Mesendoderm (in vitro differentiated cells): ENCODE measurements around the gene MSGN1.

Source experiments
- DNase-seq: peaks from one replicate; pipeline ENCODE4 v3.0.0; 2013
- H2AK5ac ChIP-seq: 2 replicates; pipeline ENCODE4 v1.6.1; 2013; ENCODE audit warnings: low read length, inconsistent platforms
- H2BK120ac ChIP-seq: 2 replicates; pipeline ENCODE4 v1.6.1; 2013; ENCODE audit warnings: low read depth, mild to moderate bottlenecking, low read length, moderate library complexity, mixed read lengths
- H2BK15ac ChIP-seq: replicated peaks from 2 replicates; pipeline ENCODE4 v1.6.1; 2013; ENCODE audit warnings: low read depth, mild to moderate bottlenecking, moderate library complexity
- H2BK5ac ChIP-seq: 2 replicates; pipeline ENCODE4 v1.6.1; 2013; ENCODE audit warnings: low read length, inconsistent platforms
- H3K18ac ChIP-seq: 2 replicates; pipeline ENCODE4 v1.6.1; 2013; ENCODE audit warnings: mild to moderate bottlenecking, low read length, mixed read lengths
- H3K23ac ChIP-seq: one replicate; pipeline ENCODE4 v1.6.1; 2013; ENCODE audit warnings: low read length
- H3K27ac ChIP-seq: 2 replicates; pipeline ENCODE4 v1.5.1; 2013; ENCODE audit warnings: low read depth, mild to moderate bottlenecking, inconsistent platforms, low read length, moderate library complexity
- H3K27me3 ChIP-seq: 2 replicates; pipeline ENCODE4 v1.6.1; 2013; ENCODE audit warnings: low read length, control low read depth, mild to moderate bottlenecking, inconsistent platforms; ENCODE audit not compliant: insufficient read depth, poor library complexity
- H3K36me3 ChIP-seq: 2 replicates; pipeline ENCODE4 v1.6.1; 2013; ENCODE audit warnings: low read length, inconsistent platforms; ENCODE audit not compliant: control insufficient read depth, insufficient read depth
- H3K4ac ChIP-seq: one replicate; pipeline ENCODE4 v1.6.1; 2013; ENCODE audit warnings: low read depth, mild to moderate bottlenecking, low read length, moderate library complexity
- H3K4me1 ChIP-seq: 2 replicates; pipeline ENCODE4 v1.6.1; 2013; ENCODE audit warnings: low read depth, low read length, inconsistent platforms; ENCODE audit not compliant: control insufficient read depth
- H3K4me2 ChIP-seq: 2 replicates; pipeline ENCODE4 v1.6.1; 2013; ENCODE audit warnings: low read length
- H3K4me3 ChIP-seq: 2 replicates; pipeline ENCODE4 v1.5.1; 2013; ENCODE audit warnings: mild to moderate bottlenecking, low read length
- H3K56ac ChIP-seq: one replicate; pipeline ENCODE4 v1.6.1; 2013; ENCODE audit warnings: low read length
- H3K79me1 ChIP-seq: 2 replicates; pipeline ENCODE4 v1.6.1; 2013; ENCODE audit warnings: low read length, inconsistent platforms
- H3K79me2 ChIP-seq: 2 replicates; pipeline ENCODE4 v1.6.1; 2013; ENCODE audit warnings: mild to moderate bottlenecking, low read length; ENCODE audit not compliant: control insufficient read depth, insufficient read depth
- H3K9ac ChIP-seq: 2 replicates; pipeline ENCODE4 v1.6.1; 2013; ENCODE audit warnings: low read length, inconsistent platforms
- H4K5ac ChIP-seq: one replicate; pipeline ENCODE4 v1.6.1; 2013; ENCODE audit warnings: low read length
- H4K8ac ChIP-seq: one replicate; pipeline ENCODE4 v1.6.1; 2013; ENCODE audit warnings: low read depth, mild to moderate bottlenecking, control low read depth, low read length, moderate library complexity
- WGBS: extraction: QIAGEN DNeasy Blood & Tissue Kit; methylation state at CpG from one replicate; pipeline ENCODE4 v1.1.7; 2013; ENCODE audit warnings: low lambda C conversion rate, missing lambda C conversion rate; ENCODE audit not compliant: insufficient coverage; ENCODE audit errors: extremely low coverage; 5-methylcytosine and 5-hydroxymethylcytosine counted together

Gene MSGN1

GRCh38 chr2:17781482-17781881, 34.8 kb upstream of the MSGN1 start:
- H3K4me2 ChIP-seq: no peak overlapping the region

GRCh38 chr2:17786727-17787126, 29.5 kb upstream of the MSGN1 start:
- DNase-seq: no peak
- H2BK5ac ChIP-seq: no peak overlapping the region
- no peaks in the 10 kb centered on the region for H3K36me3 ChIP-seq
- no peak overlapping the region for H3K4me2 ChIP-seq
- H2BK120ac ChIP-seq: no peak overlapping the region
- H3K23ac ChIP-seq: no peak overlapping the region
- no peak overlapping the region for H3K56ac ChIP-seq
- H3K4ac ChIP-seq: no peak overlapping the region
- WGBS: no CpG with 5 or more reads among the region's 3 CpGs
- H4K8ac ChIP-seq: no peak overlapping the region
- H3K4me3 ChIP-seq: no peak overlapping the region
- no peaks in the 10 kb centered on the region for H3K79me2 ChIP-seq
- H3K27me3 ChIP-seq: no peaks in the 10 kb centered on the region
- H4K5ac ChIP-seq: no peak overlapping the region
- no peak overlapping the region for H3K18ac ChIP-seq
- no peak overlapping the region for H3K9ac ChIP-seq
- no peaks in the 10 kb centered on the region for H3K79me1 ChIP-seq
- no peak overlapping the region for H2AK5ac ChIP-seq
- no peak overlapping the region for H2BK15ac ChIP-seq
- peaks cover 6% of the 10 kb centered on the region for H3K4me1 ChIP-seq
- H3K27ac ChIP-seq: no peak overlapping the region

More at GRCh38 chr2:17781482-17781881, 34.8 kb upstream of the MSGN1 start:
- no peaks in the 10 kb centered on the region for H3K27me3 ChIP-seq
- no peak overlapping the region for H3K56ac ChIP-seq
- H3K9ac ChIP-seq: no peak overlapping the region
- no CpG with 5 or more reads among the region's 1 CpG for WGBS
- no peak overlapping the region for H3K18ac ChIP-seq
- no peaks in the 10 kb centered on the region for H3K4me1 ChIP-seq
- H2BK120ac ChIP-seq: no peak overlapping the region
- no peak overlapping the region for H3K23ac ChIP-seq
- no peaks in the 10 kb centered on the region for H3K36me3 ChIP-seq
- H2AK5ac ChIP-seq: no peak overlapping the region
- H3K79me2 ChIP-seq: no peaks in the 10 kb centered on the region
- H2BK15ac ChIP-seq: no peak overlapping the region
- H3K4ac ChIP-seq: no peak overlapping the region
- no peak for DNase-seq
- H3K79me1 ChIP-seq: no peaks in the 10 kb centered on the region
- no peak overlapping the region for H4K8ac ChIP-seq
- no peak overlapping the region for H3K4me3 ChIP-seq
- H2BK5ac ChIP-seq: no peak overlapping the region
- no peak overlapping the region for H4K5ac ChIP-seq
- no peak overlapping the region for H3K27ac ChIP-seq

- Histone ChIP-seq H2AK5ac (no peak overlapping the region), H3K27me3 (no peaks in the 10 kb centered on the region), H3K79me2 (no peaks in the 10 kb centered on the region), H3K9ac (no peak overlapping the region), H2BK15ac (no peak overlapping the region), H3K27ac (no peak overlapping the region), H3K18ac (no peak overlapping the region), H2BK120ac (no peak overlapping the region), H3K4ac (no peak overlapping the region), H4K5ac (no peak overlapping the region), H2BK5ac (no peak overlapping the region), H3K4me1 (peaks cover 11% of the 10 kb centered on the region), H3K4me2 (no peak overlapping the region), H3K56ac (no peak overlapping the region), H4K8ac (no peak overlapping the region), H3K23ac (no peak overlapping the region), H3K4me3 (no peak overlapping the region), H3K79me1 (no peaks in the 10 kb centered on the region), H3K36me3 (no peaks in the 10 kb centered on the region)
- WGBS: no CpG with 5 or more reads among the region's 4 CpGs
- peak; percentile 32 for DNase-seq
These were observed 27.5 kb upstream of the MSGN1 start for GRCh38 chr2:17788773-17789172.

DNA sequence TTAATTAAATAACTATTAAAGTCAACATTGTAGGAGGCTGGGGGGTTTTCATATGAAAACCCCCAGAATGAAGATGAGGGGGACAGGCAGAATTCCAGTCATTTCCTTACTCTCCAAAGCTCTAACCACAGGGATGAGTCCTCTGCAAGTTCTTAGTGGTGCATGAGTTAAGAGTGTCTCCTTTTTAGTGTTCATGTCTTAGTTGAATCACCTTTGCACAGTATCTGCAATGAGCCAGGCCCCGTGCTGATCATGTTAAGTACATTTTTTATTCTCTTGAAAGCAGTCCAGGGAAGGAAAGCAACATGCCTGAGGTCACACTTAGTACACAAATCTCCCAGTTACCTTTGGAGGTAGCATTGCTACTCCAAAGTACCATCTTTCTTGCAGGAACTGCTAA, 25.7 kb upstream of the MSGN1 start:
- Histone ChIP-seq H3K27ac (no peak overlapping the region), H3K4ac (no peak overlapping the region), H3K36me3 (no peaks in the 10 kb centered on the region), H2AK5ac (no peak overlapping the region), H3K27me3 (no peaks in the 10 kb centered on the region), H3K4me2 (no peak overlapping the region), H4K8ac (no peak overlapping the region), H3K18ac (no peak overlapping the region), H3K4me3 (no peak overlapping the region), H3K23ac (no peak overlapping the region), H3K79me2 (no peaks in the 10 kb centered on the region), H2BK120ac (no peak overlapping the region), H3K9ac (no peak overlapping the region), H3K56ac (no peak overlapping the region), H2BK15ac (no peak overlapping the region), H4K5ac (no peak overlapping the region), H3K79me1 (no peaks in the 10 kb centered on the region), H3K4me1 (peaks cover 11% of the 10 kb centered on the region), H2BK5ac (no peak overlapping the region)
- no peak for DNase-seq
- WGBS: no CpG with 5 or more reads among the region's 1 CpG

DNA sequence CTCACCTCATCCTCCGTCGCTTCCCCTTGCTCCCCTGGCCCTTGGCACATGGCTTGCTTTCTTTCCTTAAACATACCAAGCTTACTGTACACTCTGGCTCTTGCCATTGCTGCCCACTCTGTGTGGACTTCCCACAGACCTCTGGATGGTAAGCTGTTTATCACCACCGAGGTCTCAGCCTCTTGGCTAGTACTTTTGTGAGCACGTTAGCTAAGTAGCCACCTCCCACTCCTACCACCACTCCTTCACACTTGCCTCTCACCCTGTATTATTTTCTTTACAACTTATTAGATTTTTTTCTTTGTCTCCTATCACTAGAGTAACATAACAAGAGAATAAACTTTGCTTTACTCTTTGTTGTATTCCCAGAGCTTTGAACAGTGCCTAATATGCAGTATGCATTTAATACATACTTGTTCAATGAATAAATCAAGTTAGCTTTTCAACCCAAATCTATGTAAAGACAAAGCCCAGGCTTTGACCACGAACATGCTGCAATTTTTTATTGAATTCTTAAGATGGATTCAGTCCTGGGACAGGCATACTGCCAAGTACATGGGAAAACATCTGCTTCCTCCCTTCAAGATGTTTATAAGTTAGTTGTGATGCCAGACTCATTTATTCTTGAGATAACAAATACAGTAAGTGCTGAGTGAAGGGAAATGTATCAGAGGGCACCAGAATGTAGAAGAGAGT, 25.0 kb upstream of the MSGN1 start:
- no peak for DNase-seq
- no peaks in the 10 kb centered on the region for H3K79me1 ChIP-seq
- H3K4me2 ChIP-seq: no peak overlapping the region
- WGBS: no CpG with 5 or more reads among the region's 5 CpGs
- no peak overlapping the region for H2BK15ac ChIP-seq
- no peak overlapping the region for H2BK120ac ChIP-seq
- no peaks in the 10 kb centered on the region for H3K79me2 ChIP-seq
- no peak overlapping the region for H3K56ac ChIP-seq
- peaks cover 11% of the 10 kb centered on the region for H3K4me1 ChIP-seq
- no peak overlapping the region for H3K4ac ChIP-seq
- H3K27me3 ChIP-seq: no peaks in the 10 kb centered on the region
- H3K18ac ChIP-seq: no peak overlapping the region
- no peak overlapping the region for H2BK5ac ChIP-seq
- H4K8ac ChIP-seq: no peak overlapping the region
- no peak overlapping the region for H4K5ac ChIP-seq
- H3K27ac ChIP-seq: no peak overlapping the region
- no peak overlapping the region for H3K9ac ChIP-seq
- no peak overlapping the region for H2AK5ac ChIP-seq
- H3K23ac ChIP-seq: no peak overlapping the region
- H3K36me3 ChIP-seq: no peaks in the 10 kb centered on the region
- H3K4me3 ChIP-seq: no peak overlapping the region

DNA sequence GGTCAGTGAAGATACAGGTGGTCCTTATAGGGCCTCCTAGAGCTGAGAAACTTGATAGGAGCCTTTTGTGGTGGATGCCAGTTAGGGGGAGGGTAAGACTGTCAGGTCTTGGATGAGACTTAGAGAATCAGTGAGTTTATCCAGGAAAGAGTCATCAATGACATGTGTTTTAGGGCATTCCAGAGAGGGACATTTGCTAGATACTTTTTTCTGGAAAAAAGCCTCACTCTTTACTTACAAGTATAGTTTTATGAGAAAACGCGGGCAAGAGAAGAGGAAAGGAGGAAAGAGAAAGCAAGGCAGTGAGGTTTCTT, 24.5 kb upstream of the MSGN1 start:
- Histone ChIP-seq H3K4me2 (no peak overlapping the region), H3K18ac (no peak overlapping the region), H2AK5ac (no peak overlapping the region), H3K4ac (no peak overlapping the region), H3K36me3 (no peaks in the 10 kb centered on the region), H2BK120ac (no peak overlapping the region), H4K5ac (no peak overlapping the region), H2BK5ac (no peak overlapping the region), H3K4me1 (peaks cover 11% of the 10 kb centered on the region), H3K79me1 (no peaks in the 10 kb centered on the region), H3K27me3 (no peaks in the 10 kb centered on the region), H4K8ac (no peak overlapping the region), H3K27ac (no peak overlapping the region), H3K56ac (no peak overlapping the region), H3K4me3 (no peak overlapping the region), H3K9ac (no peak overlapping the region), H2BK15ac (no peak overlapping the region), H3K23ac (no peak overlapping the region), H3K79me2 (no peaks in the 10 kb centered on the region)
- no peak for DNase-seq
- WGBS: no CpG with 5 or more reads among the region's 2 CpGs
